A172 (cell line): Measurements from ENCODE around the gene RFX6. TPM values are rescaled to one million over a fixed set of nuclear protein-coding genes. Genes with fewer than 3 reads are reported as not detected.
A peak's percentile ranks its signal among the peaks of the same experiment; 100 is the strongest.

Experiments used
- DNase-seq: peaks from one replicate; pipeline ENCODE4 v3.0.0-alpha.2; 2015; ENCODE audit warnings: low spot score
- total RNA-seq: library from RNA; depleted of rRNA; stranded (reverse); fragments of >200 nt; shearing (Covaris generic); gene quantifications from 2 replicates; pipeline ENCODE4 v1.2.3, GENCODE V29; 2014; rRNA removed

Gene RFX6
- total RNA-seq, 1 experiment from 2014 or later, result not detected

DNA sequence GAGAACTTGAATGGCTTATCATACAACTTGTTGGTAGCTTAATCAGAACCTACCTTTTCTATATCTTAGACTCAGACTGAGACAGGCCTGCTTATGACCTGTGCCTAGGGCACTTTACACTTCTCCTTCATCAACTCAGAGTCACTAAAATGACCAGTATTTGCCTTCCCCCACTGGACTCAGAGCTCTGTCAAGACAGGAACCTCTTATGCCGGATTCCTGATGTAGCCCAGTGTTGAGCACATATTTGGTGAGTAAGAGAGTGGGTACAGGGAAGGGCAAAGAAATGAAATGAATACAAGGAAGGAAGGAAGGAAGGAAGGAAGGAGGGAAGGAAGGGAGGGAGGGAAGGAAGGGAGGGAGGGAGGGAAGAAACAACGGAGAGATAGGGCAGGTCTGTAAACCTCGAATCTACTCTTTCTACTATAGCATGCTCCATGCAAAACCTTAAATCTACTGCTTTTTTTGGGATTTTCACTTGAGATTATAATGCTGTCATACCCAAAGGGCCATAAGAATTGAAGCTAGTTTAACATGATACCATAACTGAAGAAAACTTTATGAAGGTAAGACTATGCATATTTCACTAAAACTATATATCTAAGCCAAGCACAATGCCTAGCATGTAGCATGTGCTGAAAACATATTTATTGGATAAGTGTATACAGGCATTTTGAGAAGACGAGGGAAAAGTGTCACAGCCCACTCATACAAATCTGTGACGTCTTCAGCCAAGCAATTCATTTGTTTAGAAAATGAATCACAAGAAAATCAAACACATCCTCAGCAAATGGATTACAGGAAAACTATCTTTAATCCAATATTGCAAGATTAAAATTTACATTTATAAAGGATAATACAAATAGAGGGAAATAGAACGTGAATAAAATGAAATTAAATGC, 89.9 kb downstream of the RFX6 start:
- no peak for DNase-seq

DNA sequence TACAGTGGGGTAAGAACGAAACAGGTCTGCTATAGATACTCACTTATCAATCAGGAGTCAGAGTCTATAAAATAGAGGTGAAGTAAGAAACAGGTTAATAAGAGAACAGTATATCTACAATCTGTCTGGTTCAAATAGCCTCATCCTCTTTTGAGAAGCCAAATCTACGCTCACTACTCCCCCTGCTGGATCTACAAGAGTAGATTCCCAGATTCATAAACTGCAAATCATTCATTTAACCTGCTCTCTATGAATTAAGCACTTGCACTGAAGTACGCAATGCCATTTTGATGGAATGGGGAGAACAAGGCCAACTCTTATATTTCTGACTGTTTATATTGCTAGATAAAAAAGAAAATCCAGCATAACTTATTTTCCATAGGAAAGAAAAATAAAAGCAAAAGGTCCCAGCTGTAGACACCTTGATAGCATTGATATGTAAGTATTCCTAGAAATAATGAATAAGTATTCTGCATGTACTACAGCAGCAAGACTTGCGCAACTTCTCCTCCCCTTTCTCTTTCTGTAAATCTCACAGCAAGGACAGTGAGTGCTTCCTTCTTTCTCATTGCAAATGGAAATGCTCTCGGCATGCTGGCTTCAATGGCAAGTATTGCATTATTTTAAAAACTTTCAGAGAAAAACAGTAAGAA, 92.3 kb downstream of the RFX6 start:
- DNase-seq, result peak; percentile 55

DNA sequence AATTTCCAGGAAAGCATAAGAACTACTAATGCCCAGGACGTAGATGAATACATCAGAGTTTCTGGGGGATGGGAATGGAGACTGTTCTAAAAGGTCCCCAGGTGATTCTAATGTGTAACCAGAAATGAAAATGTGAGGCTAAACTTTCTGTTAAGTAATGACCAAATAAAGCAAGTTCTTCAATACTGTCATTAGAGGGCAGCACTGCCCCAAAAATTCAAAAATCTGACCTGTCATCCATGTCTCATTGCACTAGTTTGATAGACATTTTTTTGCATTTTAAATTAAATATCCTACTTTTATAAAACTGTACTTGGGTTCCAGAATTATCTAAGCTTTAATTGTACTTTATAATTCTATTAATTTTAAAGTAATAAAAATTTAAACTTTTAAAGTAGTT, 94.9 kb downstream of the RFX6 start:
- peak; percentile 74 for DNase-seq

GRCh38 chr6:116973976-116974375, 96.9 kb downstream of the RFX6 start:
- DNase-seq, result no peak

DNA sequence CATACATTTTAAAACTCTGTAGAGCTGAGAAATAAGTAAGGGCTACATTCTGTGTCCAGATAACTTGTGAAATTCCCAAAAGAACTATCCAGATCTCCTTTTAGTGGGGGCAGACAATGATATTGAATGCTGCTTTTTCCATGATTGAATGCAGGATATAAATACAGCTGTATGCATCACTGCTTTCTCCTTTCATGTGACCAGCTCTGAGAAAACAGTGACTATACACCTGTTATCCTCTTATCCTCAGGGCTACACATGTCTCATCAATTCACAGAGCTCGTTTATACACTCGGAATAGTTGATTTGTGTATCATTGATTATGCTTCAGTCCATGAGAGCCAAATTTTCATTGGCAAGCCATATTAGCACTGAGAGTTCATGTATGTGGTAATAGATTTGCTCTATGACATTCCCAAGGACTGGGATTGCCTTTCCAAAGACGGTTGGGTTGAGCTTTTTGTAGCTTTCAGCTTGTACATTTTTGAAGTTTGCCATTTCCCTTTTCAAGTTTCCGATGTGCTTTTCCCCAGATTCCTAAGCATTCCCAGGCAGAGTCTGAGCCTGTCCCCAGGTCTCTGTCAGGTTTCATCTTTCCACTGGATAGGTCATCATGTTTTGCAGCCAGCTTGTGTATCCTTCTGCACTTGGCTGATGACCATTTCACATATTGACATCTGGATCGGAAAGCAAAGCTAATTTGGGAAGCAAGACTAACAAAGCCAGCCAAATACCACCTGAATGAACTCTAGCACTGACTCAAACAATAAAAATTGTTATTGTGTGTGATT, 97.7 kb downstream of the RFX6 start:
- no peak for DNase-seq

DNA sequence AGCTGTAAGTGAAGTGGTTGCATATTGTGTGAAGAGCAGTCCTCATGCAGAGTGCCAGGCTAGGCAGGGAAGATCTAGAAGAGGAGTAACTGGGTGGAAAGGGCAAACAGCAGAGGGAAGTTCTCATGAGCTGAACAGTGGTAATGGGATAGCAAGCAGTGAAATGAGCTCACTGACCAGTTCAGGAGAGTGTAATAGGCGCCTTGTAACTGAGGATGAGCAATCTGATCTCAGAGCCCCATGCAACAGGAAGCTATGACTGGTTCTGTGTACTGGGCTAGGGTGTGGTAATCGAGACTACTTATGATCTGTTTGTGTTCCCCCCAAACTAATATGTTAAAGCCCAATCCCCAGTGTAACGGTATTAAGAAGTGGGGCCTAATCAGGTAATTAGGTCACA, 98.6 kb downstream of the RFX6 start:
- peak; percentile 8 for DNase-seq

- no peak for DNase-seq
Observed at GRCh38 chr6:116979560-116979959, 102.5 kb downstream of the RFX6 start.

Other genes starting within 250 kb of the RFX6 start
- 19.0 and 20.1 TPM in 2 replicates for gene ZUP1, start 208.5 kb upstream of the RFX6 start, total RNA-seq
- 5.2 and 6.0 TPM in 2 replicates for gene KPNA5, start 196.0 kb upstream of the RFX6 start, total RNA-seq
- not detected in 2 replicates for gene FAM162B, start 111.5 kb upstream of the RFX6 start, total RNA-seq
- gene GPRC6A, start 48.2 kb upstream of the RFX6 start, total RNA-seq, result not detected in 2 replicates